ENCODE results near the gene SPG21. TPM values are rescaled to one million over a fixed set of nuclear protein-coding genes. Genes with fewer than 3 reads are reported as not detected.

SPG21 gene
- total and polyA plus RNA-seq, 2 of the 13 experiments (the other 11 are each of a cell fraction or from before 2014, with no cell fraction given): 36.7 to 42.4 TPM

DNA sequence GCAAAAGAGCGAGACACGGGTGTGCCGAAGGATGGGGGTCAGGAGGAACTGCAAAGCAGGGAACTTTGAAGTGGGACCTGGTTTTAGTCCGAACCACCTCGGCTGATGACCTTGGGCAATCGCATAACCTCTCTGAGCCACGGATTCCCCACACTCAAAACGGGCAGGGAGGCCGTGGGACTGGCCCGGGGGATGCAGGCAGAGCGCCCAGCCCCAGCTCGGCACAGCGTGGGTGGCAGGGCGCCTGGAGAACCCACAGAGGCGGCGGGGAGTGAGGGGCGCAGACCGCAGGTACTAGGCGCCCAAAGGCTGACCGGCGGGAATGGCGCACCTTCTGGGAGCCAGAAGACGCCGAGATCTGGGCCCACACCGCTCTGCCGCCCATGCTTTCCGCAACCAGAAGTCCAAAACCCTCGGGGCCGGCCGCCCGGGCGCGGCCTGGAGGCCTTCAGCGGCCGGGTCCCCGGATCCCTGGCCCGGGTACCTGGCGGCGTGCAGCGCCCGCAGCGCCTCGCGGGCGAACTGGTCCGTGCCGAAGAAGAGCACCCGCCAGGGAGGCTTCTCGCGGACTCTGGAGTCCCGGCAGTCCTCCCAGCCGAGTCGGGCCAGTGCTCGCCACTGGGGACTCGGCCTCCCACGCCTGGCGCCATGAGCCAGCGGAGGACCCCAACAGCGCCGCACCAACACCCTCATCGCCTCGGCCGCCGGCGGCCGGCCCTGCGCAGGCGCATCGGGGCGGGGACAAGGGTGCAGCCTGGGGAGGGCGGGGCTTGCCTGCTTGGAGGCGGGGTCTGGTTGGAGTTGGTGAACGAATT lies 39.4 kb upstream of the SPG21 start, which contains the start of gene MTFMT (continued):
- TF ChIP-seq ZNF235 (CRISPR knock-in tag; IDR thresholded peaks at IDR 0.05; ENCODE audit: borderline replicate concordance) (peak; percentile 56; the same call in 1 of the 2 replicates), ZNF607 (CRISPR knock-in tag; IDR thresholded peaks at IDR 0.05; ENCODE audit: borderline replicate concordance) (0 out of 2 replicates have a peak, but pooled peaks have one; percentile 21), TOPORS (CRISPR knock-in tag; IDR thresholded peaks at IDR 0.05) (no peak), STAG1 (CRISPR knock-in tag; IDR thresholded peaks at IDR 0.05) (peak; percentile 6; the same call in 1 of the 2 replicates), ZNF274 (CRISPR knock-in tag; IDR thresholded peaks at IDR 0.05) (0 out of 2 replicates have a peak, but pooled peaks have one; percentile 61), ZSCAN29 (CRISPR knock-in tag; conservative IDR thresholded peaks at IDR 0.05) (0 out of 2 replicates have a peak, but pooled peaks have one; percentile 67), YY1 (IDR thresholded peaks at IDR 0.05; ENCODE audit: insufficient read depth, insufficient replicate concordance, low read depth, low read length) (peak; percentile 80), GABPB1 (CRISPR knock-in tag; IDR thresholded peaks at IDR 0.05) (peak; percentile 62; the same call in 1 of the 2 replicates), SAP130 (CRISPR knock-in tag; IDR thresholded peaks at IDR 0.05; ENCODE audit: low read depth) (peak; percentile 79), ZNF432 (CRISPR knock-in tag; IDR thresholded peaks at IDR 0.05; ENCODE audit: borderline replicate concordance) (no peak), NAIF1 (CRISPR knock-in tag; IDR thresholded peaks at IDR 0.05; ENCODE audit: borderline replicate concordance) (0 out of 2 replicates have a peak, but pooled peaks have one; percentile 37), HOXA5 (CRISPR knock-in tag; IDR thresholded peaks at IDR 0.05) (peak; percentile 70; the same call in 1 of the 2 replicates), ZNF234 (CRISPR knock-in tag; conservative IDR thresholded peaks at IDR 0.05) (no peak), RFXAP (CRISPR knock-in tag; IDR thresholded peaks at IDR 0.05; ENCODE audit: borderline replicate concordance) (0 out of 2 replicates have a peak, but pooled peaks have one; percentile 60), ZNF782 (CRISPR knock-in tag; IDR thresholded peaks at IDR 0.05; ENCODE audit: borderline replicate concordance) (0 out of 2 replicates have a peak, but pooled peaks have one; percentile 40), MYC (CRISPR knock-in tag; IDR thresholded peaks at IDR 0.05; ENCODE audit: borderline replicate concordance) (peak; percentile 79), ZNF749 (CRISPR knock-in tag; IDR thresholded peaks at IDR 0.05; ENCODE audit: borderline replicate concordance) (0 out of 2 replicates have a peak, but pooled peaks have one; percentile 67)
- TF ChIP-seq, protein P1, sequence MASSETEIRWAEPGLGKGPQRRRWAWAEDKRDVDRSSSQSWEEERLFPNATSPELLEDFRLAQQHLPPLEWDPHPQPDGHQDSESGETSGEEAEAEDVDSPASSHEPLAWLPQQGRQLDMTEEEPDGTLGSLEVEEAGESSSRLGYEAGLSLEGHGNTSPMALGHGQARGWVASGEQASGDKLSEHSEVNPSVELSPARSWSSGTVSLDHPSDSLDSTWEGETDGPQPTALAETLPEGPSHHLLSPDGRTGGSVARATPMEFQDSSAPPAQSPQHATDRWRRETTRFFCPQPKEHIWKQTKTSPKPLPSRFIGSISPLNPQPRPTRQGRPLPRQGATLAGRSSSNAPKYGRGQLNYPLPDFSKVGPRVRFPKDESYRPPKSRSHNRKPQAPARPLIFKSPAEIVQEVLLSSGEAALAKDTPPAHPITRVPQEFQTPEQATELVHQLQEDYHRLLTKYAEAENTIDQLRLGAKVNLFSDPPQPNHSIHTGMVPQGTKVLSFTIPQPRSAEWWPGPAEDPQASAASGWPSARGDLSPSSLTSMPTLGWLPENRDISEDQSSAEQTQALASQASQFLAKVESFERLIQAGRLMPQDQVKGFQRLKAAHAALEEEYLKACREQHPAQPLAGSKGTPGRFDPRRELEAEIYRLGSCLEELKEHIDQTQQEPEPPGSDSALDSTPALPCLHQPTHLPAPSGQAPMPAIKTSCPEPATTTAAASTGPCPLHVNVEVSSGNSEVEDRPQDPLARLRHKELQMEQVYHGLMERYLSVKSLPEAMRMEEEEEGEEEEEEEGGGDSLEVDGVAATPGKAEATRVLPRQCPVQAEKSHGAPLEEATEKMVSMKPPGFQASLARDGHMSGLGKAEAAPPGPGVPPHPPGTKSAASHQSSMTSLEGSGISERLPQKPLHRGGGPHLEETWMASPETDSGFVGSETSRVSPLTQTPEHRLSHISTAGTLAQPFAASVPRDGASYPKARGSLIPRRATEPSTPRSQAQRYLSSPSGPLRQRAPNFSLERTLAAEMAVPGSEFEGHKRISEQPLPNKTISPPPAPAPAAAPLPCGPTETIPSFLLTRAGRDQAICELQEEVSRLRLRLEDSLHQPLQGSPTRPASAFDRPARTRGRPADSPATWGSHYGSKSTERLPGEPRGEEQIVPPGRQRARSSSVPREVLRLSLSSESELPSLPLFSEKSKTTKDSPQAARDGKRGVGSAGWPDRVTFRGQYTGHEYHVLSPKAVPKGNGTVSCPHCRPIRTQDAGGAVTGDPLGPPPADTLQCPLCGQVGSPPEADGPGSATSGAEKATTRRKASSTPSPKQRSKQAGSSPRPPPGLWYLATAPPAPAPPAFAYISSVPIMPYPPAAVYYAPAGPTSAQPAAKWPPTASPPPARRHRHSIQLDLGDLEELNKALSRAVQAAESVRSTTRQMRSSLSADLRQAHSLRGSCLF (CRISPR knock-in tag; IDR thresholded peaks at IDR 0.05; ENCODE audit: borderline replicate concordance): no peak
- TF ChIP-seq, protein P2, sequence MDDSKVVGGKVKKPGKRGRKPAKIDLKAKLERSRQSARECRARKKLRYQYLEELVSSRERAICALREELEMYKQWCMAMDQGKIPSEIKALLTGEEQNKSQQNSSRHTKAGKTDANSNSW (CRISPR knock-in tag; IDR thresholded peaks at IDR 0.05; ENCODE audit: borderline replicate concordance): no peak; the same call in 1 of the 2 replicates
- TF ChIP-seq, protein P3, sequence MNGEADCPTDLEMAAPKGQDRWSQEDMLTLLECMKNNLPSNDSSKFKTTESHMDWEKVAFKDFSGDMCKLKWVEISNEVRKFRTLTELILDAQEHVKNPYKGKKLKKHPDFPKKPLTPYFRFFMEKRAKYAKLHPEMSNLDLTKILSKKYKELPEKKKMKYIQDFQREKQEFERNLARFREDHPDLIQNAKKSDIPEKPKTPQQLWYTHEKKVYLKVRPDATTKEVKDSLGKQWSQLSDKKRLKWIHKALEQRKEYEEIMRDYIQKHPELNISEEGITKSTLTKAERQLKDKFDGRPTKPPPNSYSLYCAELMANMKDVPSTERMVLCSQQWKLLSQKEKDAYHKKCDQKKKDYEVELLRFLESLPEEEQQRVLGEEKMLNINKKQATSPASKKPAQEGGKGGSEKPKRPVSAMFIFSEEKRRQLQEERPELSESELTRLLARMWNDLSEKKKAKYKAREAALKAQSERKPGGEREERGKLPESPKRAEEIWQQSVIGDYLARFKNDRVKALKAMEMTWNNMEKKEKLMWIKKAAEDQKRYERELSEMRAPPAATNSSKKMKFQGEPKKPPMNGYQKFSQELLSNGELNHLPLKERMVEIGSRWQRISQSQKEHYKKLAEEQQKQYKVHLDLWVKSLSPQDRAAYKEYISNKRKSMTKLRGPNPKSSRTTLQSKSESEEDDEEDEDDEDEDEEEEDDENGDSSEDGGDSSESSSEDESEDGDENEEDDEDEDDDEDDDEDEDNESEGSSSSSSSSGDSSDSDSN (CRISPR knock-in tag; IDR thresholded peaks at IDR 0.05): peak; percentile 80
